Panc1 (cell line): Measurements from ENCODE around the gene CSF1.
"Not testable (repeated sequence)": the region's sequence is repeated elsewhere in the genome, so short reads cannot be mapped to it uniquely, and the experiment has no call there.

ENCODE experiments used
- CTCF ChIP-seq: fragments of 450-650 bp; IDR thresholded peaks from 2 replicates; pipeline ENCODE4 v1.5.1; 2017; ENCODE audit warnings: mild to moderate bottlenecking
- POLR2AphosphoS5 ChIP-seq: IDR thresholded peaks from 2 replicates; pipeline ENCODE4 v1.6.1; 2012; ENCODE audit warnings: mild to moderate bottlenecking, low read depth, low read length, moderate library complexity
- REST ChIP-seq, 2 experiments: IDR thresholded peaks; 2 replicates each; pipeline ENCODE4 v1.6.1; 2011 to 2012; ENCODE audit warnings: low read depth in 2 of 2, control low read depth in 1 of 2, low read length in 1 of 2, mild to moderate bottlenecking in 1 of 2, moderate library complexity in 1 of 2; ENCODE audit not compliant: insufficient read depth in 1 of 2
- SIN3A ChIP-seq: IDR thresholded peaks from 2 replicates; pipeline ENCODE4 v1.6.1; 2012; ENCODE audit warnings: low read depth, mild to moderate bottlenecking, low read length, moderate library complexity, borderline replicate concordance; ENCODE audit not compliant: insufficient read depth
- TCF7L2 ChIP-seq: IDR thresholded peaks from 2 replicates; pipeline ENCODE4 v1.6.1; 2011; ENCODE audit warnings: mild to moderate bottlenecking, low read depth, low read length, inconsistent platforms

- TF ChIP-seq POLR2AphosphoS5; SIN3A; CTCF; REST (IDR thresholded peaks at IDR 0.05; ENCODE audit: insufficient read depth in 1 of 2, low read depth in 2 of 2, low read length in 1 of 2); TCF7L2: not testable (repeated sequence)
These were observed 31.3 kb upstream of the CSF1 start for GRCh38 chr1:109879371-109879770.
